H1 (cell line): Measurements from ENCODE around the gene HES5. TPM values are rescaled to one million over a fixed set of nuclear protein-coding genes. Genes with fewer than 3 reads are reported as not detected.

ENCODE experiments used
- CTCF ChIA-PET: fragments of 300-600 bp; sonication (Branson Sonifier 250); formaldehyde crosslinking; loops from one replicate; lab custom pipeline; 2021; ENCODE audit not compliant: partially characterized antibody; lab: Charles Lee
- POLR2A ChIA-PET: fragments of 300-600 bp; sonication (Branson Sonifier 250); formaldehyde crosslinking; loops from one replicate; lab custom pipeline; 2021; ENCODE audit warnings: inconsistent platforms; ENCODE audit not compliant: partially characterized antibody; lab: Charles Lee
- DNase-seq, 2 experiments: peaks; one replicate each; pipeline versions ENCODE4 v3.0.0 to v3.0.0-alpha.2; 2010 to 2022; ENCODE audit warnings: low spot score in 2 of 2, low read depth in 1 of 2, mixed read lengths in 1 of 2
- FAIRE-seq: peaks from 2 replicates; lab custom pipeline; 2011; peaks lifted over from hg19 to GRCh38; lab: Jason Lieb, UNC
- H2AFZ ChIP-seq: 2 replicates; pipeline ENCODE4 v1.8.1; 2012; ENCODE audit warnings: low read length, inconsistent platforms
- H2AK5ac ChIP-seq: 2 replicates; pipeline ENCODE4 v1.6.1; 2013; ENCODE audit warnings: low read depth, low read length
- H2BK120ac ChIP-seq: replicated peaks from 2 replicates; pipeline ENCODE3; 2013; ENCODE audit warnings: low read depth, low read length, inconsistent platforms
- H2BK12ac ChIP-seq: 2 replicates; pipeline ENCODE4 v1.6.1; 2013; ENCODE audit warnings: low read depth, low read length
- H2BK15ac ChIP-seq: 2 replicates; pipeline ENCODE4 v1.6.1; 2013; ENCODE audit warnings: low read length
- H2BK20ac ChIP-seq: 2 replicates; pipeline ENCODE4 v1.6.1; 2013; ENCODE audit warnings: low read length
- H2BK5ac ChIP-seq: 2 replicates; pipeline ENCODE4 v1.6.1; 2013; ENCODE audit warnings: low read depth, low read length
- H3K14ac ChIP-seq: 2 replicates; pipeline ENCODE4 v1.6.1; 2013; ENCODE audit warnings: inconsistent platforms; ENCODE audit not compliant: insufficient read length
- H3K18ac ChIP-seq: 2 replicates; pipeline ENCODE4 v1.6.1; 2013; ENCODE audit warnings: low read length; ENCODE audit errors: extremely low read depth
- H3K23ac ChIP-seq: 2 replicates; pipeline ENCODE4 v1.6.1; 2013; ENCODE audit warnings: inconsistent platforms; ENCODE audit not compliant: insufficient read length
- H3K23me2 ChIP-seq: 2 replicates; pipeline ENCODE4 v1.6.1; 2013; ENCODE audit warnings: low read depth, low read length
- H3K27ac ChIP-seq: 2 replicates; pipeline ENCODE4 v1.6.1; 2011; ENCODE audit warnings: low read depth, low read length, inconsistent platforms
- H3K27me3 ChIP-seq, 4 experiments: replicated peaks in 1 of 4; 1 replicate in 1 of 4; 2 replicates in 3 of 4; pipeline versions ENCODE4 v1.6.1 to v1.8.1; 2011 to 2013; ENCODE audit warnings: low read length in 3 of 4, mild to moderate bottlenecking in 3 of 4, inconsistent platforms in 2 of 4, mixed read lengths in 2 of 4, moderate library complexity in 1 of 4; ENCODE audit not compliant: control insufficient read depth in 3 of 4, insufficient read depth in 3 of 4; ENCODE audit errors: extremely low read depth in 1 of 4
- H3K36me3 ChIP-seq, 4 experiments: 2 replicates each; pipeline versions ENCODE4 v1.6.1 to v1.8.1; 2011 to 2013; ENCODE audit warnings: mild to moderate bottlenecking in 4 of 4, low read length in 3 of 4, moderate library complexity in 2 of 4, control low read depth in 1 of 4, inconsistent platforms in 1 of 4; ENCODE audit not compliant: insufficient read depth in 4 of 4, control insufficient read depth in 2 of 4
- H3K4ac ChIP-seq: replicated peaks from 2 replicates; pipeline ENCODE3; 2013; ENCODE audit warnings: low read length, low read depth, mixed read lengths, inconsistent platforms; ENCODE audit not compliant: insufficient read length
- H3K4me1 ChIP-seq, 4 experiments: replicated peaks in 1 of 4; 1 replicate in 1 of 4; 2 replicates in 3 of 4; pipeline versions ENCODE4 v1.6.1 to v1.8.1; 2011 to 2013; ENCODE audit warnings: low read length in 3 of 4, inconsistent platforms in 2 of 4, mixed read lengths in 1 of 4; ENCODE audit not compliant: insufficient read depth in 4 of 4, control insufficient read depth in 3 of 4
- H3K4me2 ChIP-seq, 2 experiments: 2 replicates each; pipeline versions ENCODE4 v1.6.1 to v1.8.1; 2011 to 2013; ENCODE audit warnings: low read depth in 2 of 2, low read length in 2 of 2, control low read depth in 1 of 2, inconsistent platforms in 1 of 2, mild to moderate bottlenecking in 1 of 2; ENCODE audit not compliant: insufficient read depth in 1 of 2
- H3K4me3 ChIP-seq, 4 experiments: fragments of 200-600, 300-600 bp in 1 of 4; sonication (generic), shearing (Covaris generic), sonication (Bioruptor Twin) in 1 of 4; 2 replicates each; pipeline versions ENCODE4 v1.5.1 to v1.8.1; 2011 to 2016; ENCODE audit warnings: low read length in 4 of 4, low read depth in 3 of 4, control low read depth in 2 of 4, inconsistent platforms in 2 of 4, mild to moderate bottlenecking in 2 of 4, mixed read lengths in 1 of 4, moderate library complexity in 1 of 4; ENCODE audit not compliant: insufficient read depth in 2 of 4; ENCODE audit errors: extremely low read depth in 1 of 4
- H3K56ac ChIP-seq: replicated peaks from 2 replicates; pipeline ENCODE3; 2013; ENCODE audit warnings: low read depth, mild to moderate bottlenecking, mixed read lengths, low read length, inconsistent platforms; ENCODE audit not compliant: insufficient read length
- H3K79me1 ChIP-seq: 2 replicates; pipeline ENCODE4 v1.6.1; 2013; ENCODE audit warnings: low read depth, low read length, control low read depth
- H3K79me2 ChIP-seq, 2 experiments: 2 replicates each; pipeline versions ENCODE4 v1.6.1 to v1.8.1; 2012 to 2013; ENCODE audit warnings: low read length in 2 of 2, mild to moderate bottlenecking in 2 of 2, inconsistent platforms in 1 of 2; ENCODE audit not compliant: insufficient read depth in 2 of 2, control insufficient read depth in 1 of 2
- H3K9ac ChIP-seq, 4 experiments: replicated peaks in 1 of 4; 1 replicate in 1 of 4; 2 replicates in 3 of 4; pipeline versions ENCODE4 v1.6.1 to v1.8.1; 2011 to 2013; ENCODE audit warnings: low read depth in 3 of 4, low read length in 3 of 4, control low read depth in 2 of 4, mild to moderate bottlenecking in 2 of 4, moderate library complexity in 2 of 4, inconsistent platforms in 1 of 4; ENCODE audit errors: extremely low read depth in 1 of 4
- H3K9me3 ChIP-seq, 2 experiments: 2 replicates each; pipeline versions ENCODE4 v1.6.1 to v1.8.1; 2012 to 2013; ENCODE audit warnings: mild to moderate bottlenecking in 2 of 2, moderate library complexity in 2 of 2, control low read depth in 1 of 2, inconsistent platforms in 1 of 2, low read depth in 1 of 2, low read length in 1 of 2, mixed read lengths in 1 of 2; ENCODE audit not compliant: insufficient read depth in 2 of 2
- H4K20me1 ChIP-seq, 2 experiments: replicated peaks in 1 of 2; 2 replicates each; pipeline versions ENCODE3 to v1.8.1; 2011 to 2013; ENCODE audit warnings: inconsistent platforms in 2 of 2, low read length in 2 of 2, mild to moderate bottlenecking in 1 of 2; ENCODE audit not compliant: insufficient read depth in 2 of 2, control insufficient read depth in 1 of 2
- H4K5ac ChIP-seq: 2 replicates; pipeline ENCODE4 v1.6.1; 2013; ENCODE audit warnings: low read length, low read depth, mixed read lengths, inconsistent platforms; ENCODE audit not compliant: insufficient read length
- H4K8ac ChIP-seq: 2 replicates; pipeline ENCODE4 v1.8.0; 2013; ENCODE audit warnings: mild to moderate bottlenecking, moderate library complexity, low read length, inconsistent platforms; ENCODE audit not compliant: insufficient read depth; ENCODE audit errors: extremely low read depth
- H4K91ac ChIP-seq: replicated peaks from 2 replicates; pipeline ENCODE3; 2013; ENCODE audit warnings: low read length, mixed read lengths, inconsistent platforms; ENCODE audit not compliant: insufficient read length
- ASH2L ChIP-seq: fragments of 200-600, 300-600 bp; sonication (generic); IDR thresholded peaks from one replicate; pipeline ENCODE4 v1.7.1; 2017; ENCODE audit warnings: low read length
- EGR1 ChIP-seq: IDR thresholded peaks from 2 replicates; pipeline ENCODE4 v1.6.1; 2011; ENCODE audit warnings: low read depth, low read length, borderline replicate concordance
- EP300 ChIP-seq, 2 experiments: IDR thresholded peaks; 1 replicate in 1 of 2; 2 replicates in 1 of 2; pipeline ENCODE4 v1.6.1; 2011 to 2012; ENCODE audit warnings: low read depth in 2 of 2, low read length in 2 of 2, mild to moderate bottlenecking in 2 of 2, borderline replicate concordance in 1 of 2, inconsistent platforms in 1 of 2, moderate library complexity in 1 of 2
- HDAC2 ChIP-seq, 2 experiments: fragments of 300-600 bp in 1 of 2; sonication (generic) in 1 of 2; IDR thresholded peaks; 2 replicates each; pipeline ENCODE4 v1.6.1; 2011 to 2012; ENCODE audit warnings: low read depth in 2 of 2, low read length in 2 of 2, mild to moderate bottlenecking in 2 of 2, moderate library complexity in 2 of 2, borderline replicate concordance in 1 of 2, inconsistent platforms in 1 of 2
- POLR2AphosphoS5 ChIP-seq: IDR thresholded peaks from 2 replicates; pipeline ENCODE4 v1.6.1; 2011; ENCODE audit warnings: low read depth, low read length
- RAD21 ChIP-seq, 2 experiments: IDR thresholded peaks in 1 of 2; conservative IDR thresholded peaks in 1 of 2; 2 replicates each; pipeline ENCODE4 v1.6.1; 2011; ENCODE audit warnings: low read depth in 2 of 2, low read length in 2 of 2, improper control_type of control experiment in 1 of 2, inconsistent platforms in 1 of 2, mild to moderate bottlenecking in 1 of 2, moderate library complexity in 1 of 2
- YY1 ChIP-seq: IDR thresholded peaks from 2 replicates; pipeline ENCODE4 v1.6.1; 2011; ENCODE audit warnings: low read depth, mild to moderate bottlenecking, low read length
- WGBS, 2 experiments: shearing (Covaris generic) in 1 of 2; methylation state at CpG; one replicate each; pipeline versions ENCODE4 v1.1.6 to v1.1.7; 2013 to 2015; ENCODE audit warnings: low lambda C conversion rate in 2 of 2, mixed read lengths in 2 of 2, inconsistent platforms in 1 of 2, low coverage in 1 of 2, missing lambda C conversion rate in 1 of 2; ENCODE audit not compliant: insufficient replicate concordance in 2 of 2, insufficient coverage in 1 of 2, insufficient read length in 1 of 2; ENCODE audit errors: extremely low coverage in 1 of 2, missing lambda C conversion rate in 1 of 2; 5-methylcytosine and 5-hydroxymethylcytosine counted together
- polyA plus RNA-seq, 7 experiments: library from polyadenylated mRNA; depleted of rRNA in 3 of 7; stranded (reverse) in 5 of 7; unstranded in 2 of 7; fragments of >200 nt in 5 of 7; fragments of 200-250 nt in 2 of 7; gene quantifications; 1 replicate in 5 of 7; 2 replicates in 1 of 7; 4 replicates in 1 of 7; pipeline versions ENCODE4 v1.2.1 to v1.2.3, GENCODE V29; 2011 to 2013; ENCODE audit warnings: missing spikeins in 2 of 7, mixed read lengths in 2 of 7
- total RNA-seq: library from RNA; stranded (reverse); fragmentation: NEBNext Ultra II Directional; extraction: Animal tissue kit (Norgen Biotek cat#: 25700); gene quantifications from 2 replicates; pipeline ENCODE4 v1.2.1, GENCODE V29; 2021

The HES5 gene
- total and polyA plus RNA-seq, 2 of the 8 experiments (the other 6 are each of a cell fraction or from before 2014, with no cell fraction given): 0.22 TPM; not detected in 1

- no peak overlapping the region for H2BK5ac ChIP-seq
- 0 out of 2 replicates have a peak overlapping the region, but pooled peaks have one; percentile 4 for H2BK15ac ChIP-seq
- no peaks in the 10 kb centered on the region for H3K79me1 ChIP-seq
- peak overlapping the region; percentile 3 to 29; a peak in 1 of 4 replicates for H3K4me2 ChIP-seq
- H3K79me2 ChIP-seq: no peaks in the 10 kb centered on the region
- H3K23ac ChIP-seq: no peak overlapping the region
- H2AK5ac ChIP-seq: peak overlapping the region; percentile 78
- H4K91ac ChIP-seq: no peak overlapping the region
- no peak overlapping the region for H3K4ac ChIP-seq
- H3K9ac ChIP-seq: no peak overlapping the region
- 0 out of 2 replicates have a peak overlapping the region, but pooled peaks have one; percentile 9 for H3K18ac ChIP-seq
- CTCF ChIA-PET: interaction anchor here (0.7 to 3.7 kb wide), 9 partner anchors 9 to 80 kb away, joined by 3 to 16 read pairs (median 7); partner anchors contain the start of gene PANK4
- H2BK120ac ChIP-seq: no peak overlapping the region
- H2AFZ ChIP-seq: no peak overlapping the region
- no peak overlapping the region for H3K4me3 ChIP-seq
- DNase-seq: no peak
- no peak overlapping the region for H4K5ac ChIP-seq
- no peak for FAIRE-seq
- peaks cover 0 to 6% of the 10 kb centered on the region in 2 experiments for H4K20me1 ChIP-seq
- peak overlapping the region; percentile 71; the same call in 1 of the 2 replicates for H4K8ac ChIP-seq
- no peaks in the 10 kb centered on the region for H3K9me3 ChIP-seq
- no peak overlapping the region for H3K56ac ChIP-seq
- H3K27me3 ChIP-seq: peaks cover 10 to 73% (median 49%) of the 10 kb centered on the region in 4 experiments
- H3K14ac ChIP-seq: no peak overlapping the region
- TF ChIP-seq YY1 (no peak), POLR2AphosphoS5 (no peak), EP300 (IDR thresholded peaks at IDR 0.05; ENCODE audit: borderline replicate concordance in 1 of 2, low read depth in 2 of 2, low read length in 2 of 2) (no peak), EGR1 (no peak), ASH2L (no peak), RAD21 (IDR thresholded peaks at IDR 0.05 in 1 of 2, conservative IDR thresholded peaks at IDR 0.05 in 1 of 2; ENCODE audit: low read depth in 2 of 2, low read length in 2 of 2) (no peak), HDAC2 (IDR thresholded peaks at IDR 0.05; ENCODE audit: borderline replicate concordance in 1 of 2, low read depth in 2 of 2, low read length in 2 of 2) (no peak)
- H3K23me2 ChIP-seq: no peaks in the 10 kb centered on the region
- no peak overlapping the region for H2BK20ac ChIP-seq
- 0 out of 2 replicates have a peak overlapping the region, but pooled peaks have one; percentile 55 for H2BK12ac ChIP-seq
- H3K36me3 ChIP-seq: no peaks in the 10 kb centered on the region
- WGBS, 2 experiments: 88% methylated on average over 9 of the region's 9 CpGs; no CpG with 5 or more reads in 1 of the 2 experiments
- peaks cover 0 to 23% (median 9%) of the 10 kb centered on the region in 4 experiments; a peak in 6 of 7 replicates for H3K4me1 ChIP-seq
- POLR2A ChIA-PET: interaction anchor here (0.6 to 2.9 kb wide), 4 partner anchors 10 to 1198 kb away, joined by 3 to 13 read pairs (median 3); partner anchors contain the start of gene PANK4
- no peak overlapping the region for H3K27ac ChIP-seq
Observed at GRCh38 chr1:2535981-2536380, 5.9 kb upstream of the HES5 start.
